BLaER1 (cell line): ENCODE measurements around the gene KLF16.

Experiments
- H3K27ac ChIP-seq: shearing (Covaris generic); formaldehyde crosslinking; 2 replicates; pipeline ENCODE4 v1.8.1; 2022
- H3K27me3 ChIP-seq: shearing (Covaris generic); formaldehyde crosslinking; 2 replicates; pipeline ENCODE4 v1.8.1; 2022
- H3K36me3 ChIP-seq: shearing (Covaris generic); formaldehyde crosslinking; 2 replicates; pipeline ENCODE4 v1.8.1; 2022
- H3K4me1 ChIP-seq: shearing (Covaris generic); formaldehyde crosslinking; 2 replicates; pipeline ENCODE4 v1.8.1; 2022
- H3K4me2 ChIP-seq: shearing (Covaris generic); formaldehyde crosslinking; 2 replicates; pipeline ENCODE4 v1.8.1; 2022
- H3K4me3 ChIP-seq: shearing (Covaris generic); formaldehyde crosslinking; 2 replicates; pipeline ENCODE4 v1.8.1; 2022
- H3K9ac ChIP-seq: shearing (Covaris generic); formaldehyde crosslinking; 2 replicates; pipeline ENCODE4 v1.8.1; 2022
- H3K9me3 ChIP-seq: shearing (Covaris generic); formaldehyde crosslinking; 2 replicates; pipeline ENCODE4 v1.8.1; 2022
- H4K20me1 ChIP-seq: shearing (Covaris generic); formaldehyde crosslinking; 2 replicates; pipeline ENCODE4 v1.8.1; 2022
- Cebpa-rat ChIP-seq: shearing (Covaris generic); IDR thresholded peaks from 2 replicates; pipeline ENCODE4 v1.8.1; 2022

KLF16 gene

DNA sequence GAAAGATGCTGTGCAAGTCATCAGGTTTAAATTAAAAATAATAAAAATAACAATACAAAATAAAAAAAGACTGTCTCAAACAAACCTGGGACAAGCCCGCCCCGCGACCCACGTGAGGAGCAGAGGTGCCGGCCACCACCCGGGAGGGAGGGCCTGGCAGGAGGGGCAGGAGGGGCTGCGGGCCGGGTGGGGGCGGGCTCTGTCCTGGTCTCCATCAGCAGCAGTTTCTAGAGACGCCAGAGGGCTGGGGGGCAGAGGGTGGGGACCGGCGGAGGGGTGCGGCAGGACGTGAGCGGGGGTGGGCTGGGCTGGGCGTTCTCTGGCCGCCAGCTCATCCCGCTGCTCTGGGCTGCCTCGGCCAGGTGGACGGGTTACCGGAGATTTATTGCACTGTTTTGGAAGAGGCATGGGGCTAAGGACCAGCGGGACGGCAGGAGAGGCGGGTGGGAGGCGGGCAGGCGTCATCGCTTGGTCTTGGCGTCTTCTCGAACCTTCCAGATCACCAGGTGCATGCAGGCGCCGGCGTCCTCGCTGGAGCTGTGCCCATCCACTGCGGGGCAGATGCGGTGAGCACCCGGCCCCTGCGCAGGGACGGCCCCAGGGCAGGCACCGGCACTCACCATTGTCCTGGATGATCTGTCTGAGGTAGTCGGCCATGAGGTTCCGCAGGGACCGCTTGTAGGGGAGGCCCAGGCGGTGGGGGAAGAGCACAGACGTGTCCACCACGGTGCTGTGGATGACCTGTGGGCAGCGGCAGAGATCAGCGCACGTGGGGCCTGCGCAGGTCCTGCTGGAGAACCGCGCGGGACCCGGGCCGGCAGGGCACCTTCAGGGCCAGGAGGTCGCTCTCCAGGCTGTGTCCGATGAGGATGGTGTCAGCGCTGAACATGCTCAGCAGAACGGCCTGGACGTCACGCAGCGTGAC is 47.5 kb downstream of the KLF16 start:
- TF ChIP-seq Cebpa-rat, result no peak
- Histone ChIP-seq H3K9ac (no peak overlapping the region), H3K4me3 (no peak overlapping the region), H3K27me3 (no peaks in the 10 kb centered on the region), H4K20me1 (peaks cover 70% of the 10 kb centered on the region), H3K36me3 (peaks cover 65% of the 10 kb centered on the region), H3K4me1 (peaks cover 39% of the 10 kb centered on the region), H3K9me3 (no peaks in the 10 kb centered on the region), H3K27ac (no peak overlapping the region), H3K4me2 (no peak overlapping the region)

GRCh38 chr19:1814833-1815604 is 48.4 kb downstream of the KLF16 start:
- H3K36me3 ChIP-seq, result peaks cover 57% of the 10 kb centered on the region

DNA sequence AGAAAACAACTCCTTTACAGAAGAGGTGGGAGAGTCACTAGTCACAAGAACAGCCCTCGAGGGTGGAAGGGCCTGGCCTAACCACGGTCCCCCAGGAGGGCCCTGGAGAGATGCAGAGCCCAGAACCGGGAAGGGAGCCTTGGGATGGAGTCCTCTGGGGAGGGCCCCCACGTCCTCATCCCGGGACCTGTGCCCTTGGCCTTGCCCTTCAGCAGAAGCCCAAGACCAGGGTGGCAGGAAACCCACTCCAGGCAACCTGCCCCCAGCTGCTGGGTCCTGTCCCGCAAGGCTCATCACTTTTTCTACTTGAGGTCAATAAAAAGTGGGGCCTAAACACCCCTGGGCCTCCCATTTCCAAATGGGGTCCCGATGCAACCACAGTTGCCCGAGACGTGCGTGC is 49.0 kb downstream of the KLF16 start:
- no peak overlapping the region for H3K4me3 ChIP-seq
- 0 out of 2 replicates have a peak overlapping the region, but pooled peaks have one; percentile 3 for H3K9ac ChIP-seq
- peak overlapping the region; percentile 79 for H3K4me2 ChIP-seq
- H3K9me3 ChIP-seq, result no peaks in the 10 kb centered on the region
- peaks cover 55% of the 10 kb centered on the region for H4K20me1 ChIP-seq
- no peaks in the 10 kb centered on the region for H3K27me3 ChIP-seq
- H3K4me1 ChIP-seq, result peaks cover 53% of the 10 kb centered on the region
- H3K36me3 ChIP-seq, result peaks cover 50% of the 10 kb centered on the region
- no peak for TF ChIP-seq Cebpa-rat
- peak overlapping the region; percentile 24; the same call in 1 of the 2 replicates for H3K27ac ChIP-seq

More at GRCh38 chr19:1814833-1815604, 48.4 kb downstream of the KLF16 start:
- H3K27ac ChIP-seq, result no peak overlapping the region
- H3K27me3 ChIP-seq, result no peaks in the 10 kb centered on the region
- H3K4me1 ChIP-seq, result peaks cover 47% of the 10 kb centered on the region
- H3K4me3 ChIP-seq, result no peak overlapping the region
- no peaks in the 10 kb centered on the region for H3K9me3 ChIP-seq
- 0 out of 2 replicates have a peak overlapping the region, but pooled peaks have one; percentile 3 for H3K9ac ChIP-seq
- H4K20me1 ChIP-seq, result peaks cover 61% of the 10 kb centered on the region
- TF ChIP-seq Cebpa-rat, result no peak
- H3K4me2 ChIP-seq, result peak overlapping the region; percentile 79

- TF ChIP-seq Cebpa-rat, result no peak
- H4K20me1 ChIP-seq, result peaks cover 49% of the 10 kb centered on the region
- H3K4me2 ChIP-seq, result peak overlapping the region; percentile 79
- H3K27ac ChIP-seq, result peak overlapping the region; percentile 36
- no peaks in the 10 kb centered on the region for H3K9me3 ChIP-seq
- peaks cover 58% of the 10 kb centered on the region for H3K4me1 ChIP-seq
- peak overlapping the region; percentile 60 for H3K9ac ChIP-seq
- peaks cover 43% of the 10 kb centered on the region for H3K36me3 ChIP-seq
- H3K4me3 ChIP-seq, result peak overlapping the region; percentile 67
- no peaks in the 10 kb centered on the region for H3K27me3 ChIP-seq
These were observed 49.9 kb downstream of the KLF16 start for GRCh38 chr19:1813192-1814182.

DNA sequence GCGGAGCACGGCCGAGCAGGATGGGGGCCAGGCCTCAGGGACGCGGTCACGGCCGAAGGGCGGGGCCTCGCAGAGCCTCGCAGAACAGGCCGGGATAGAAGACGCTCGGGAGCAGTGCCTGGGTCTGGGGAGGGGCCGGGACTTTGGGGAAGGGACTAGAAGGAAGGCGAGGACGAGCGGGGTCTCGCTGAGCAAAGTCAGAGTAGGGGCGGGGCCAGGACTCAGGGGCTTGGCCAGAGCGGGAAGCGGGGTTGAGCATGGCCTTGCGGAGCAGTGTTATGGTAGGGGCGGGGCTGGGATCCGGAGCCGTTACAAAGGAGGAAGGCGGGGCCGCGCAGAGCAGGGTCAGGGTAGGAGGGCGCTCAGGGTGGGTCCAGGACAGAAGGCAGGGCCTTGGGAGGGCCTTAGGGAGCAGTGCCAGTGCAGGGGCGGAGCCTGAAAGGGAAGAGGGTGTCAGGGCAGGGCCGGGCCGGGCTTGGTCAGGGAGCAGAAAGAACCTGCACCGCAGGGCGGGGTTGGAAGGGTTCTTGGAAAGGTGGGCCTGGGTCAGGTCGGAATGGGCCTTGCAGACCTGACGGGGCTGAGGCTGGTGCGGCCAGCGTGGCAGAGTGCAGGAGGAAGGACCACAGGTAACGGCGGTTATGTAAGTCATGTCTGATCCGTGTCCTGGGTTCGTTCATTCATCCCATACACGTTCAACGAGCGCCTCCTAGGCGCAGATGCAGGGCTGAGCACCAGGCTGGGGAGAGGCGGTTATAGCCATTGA is 50.8 kb downstream of the KLF16 start:
- peaks cover 40% of the 10 kb centered on the region for H4K20me1 ChIP-seq
- H3K4me2 ChIP-seq, result peak overlapping the region; percentile 79
- peaks cover 58% of the 10 kb centered on the region for H3K4me1 ChIP-seq
- TF ChIP-seq Cebpa-rat, result no peak
- H3K9me3 ChIP-seq, result no peaks in the 10 kb centered on the region
- H3K27ac ChIP-seq, result peak overlapping the region; percentile 36
- no peaks in the 10 kb centered on the region for H3K27me3 ChIP-seq
- H3K4me3 ChIP-seq, result peak overlapping the region; percentile 67
- H3K36me3 ChIP-seq, result peaks cover 42% of the 10 kb centered on the region
- H3K9ac ChIP-seq, result peak overlapping the region; percentile 60

DNA sequence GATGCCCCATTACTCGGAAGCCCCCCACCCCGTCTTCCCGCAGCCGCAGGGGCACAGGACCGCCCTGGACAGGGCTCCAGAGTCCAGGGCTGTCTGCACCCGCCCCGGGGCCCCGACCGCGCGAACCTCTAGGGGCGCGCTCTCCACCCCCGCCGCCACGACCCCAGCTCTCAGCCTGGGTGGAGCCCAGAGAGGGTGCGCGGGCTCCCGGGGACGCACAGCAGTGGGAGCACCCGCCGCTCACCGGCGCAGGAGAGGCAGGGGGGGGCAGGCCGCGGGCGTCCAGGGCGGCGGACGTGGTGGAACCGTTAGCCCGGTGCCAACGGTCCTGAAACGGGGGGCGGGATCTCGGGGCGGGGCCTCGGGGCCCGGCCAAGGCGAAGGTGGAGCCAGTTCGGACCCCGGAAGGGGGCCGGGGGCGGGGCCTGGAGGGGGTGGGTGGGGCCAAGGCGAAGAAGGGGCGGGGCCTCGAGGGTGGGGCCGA is 51.4 kb downstream of the KLF16 start, which contains the start of gene ATP8B3:
TSS of gene ATP8B3 (minus strand) at position 335 of the 484 bp plus-strand sequence. CDS start 540 bp downstream, outside the sequence.
- Histone ChIP-seq H3K4me3 (peak within 1 kb of the TSS; percentile 67), H3K27me3 (no peaks in the 10 kb centered on the region), H3K9ac (peak within 1 kb of the TSS; percentile 76), H3K4me2 (peak within 1 kb of the TSS; percentile 91), H4K20me1 (peaks cover 34% of the 10 kb centered on the region), H3K9me3 (no peaks in the 10 kb centered on the region), H3K36me3 (peaks cover 40% of the 10 kb centered on the region), H3K4me1 (peaks cover 58% of the 10 kb centered on the region), H3K27ac (peak within 1 kb of the TSS; percentile 73)
- TF ChIP-seq Cebpa-rat, result no peak

DNA sequence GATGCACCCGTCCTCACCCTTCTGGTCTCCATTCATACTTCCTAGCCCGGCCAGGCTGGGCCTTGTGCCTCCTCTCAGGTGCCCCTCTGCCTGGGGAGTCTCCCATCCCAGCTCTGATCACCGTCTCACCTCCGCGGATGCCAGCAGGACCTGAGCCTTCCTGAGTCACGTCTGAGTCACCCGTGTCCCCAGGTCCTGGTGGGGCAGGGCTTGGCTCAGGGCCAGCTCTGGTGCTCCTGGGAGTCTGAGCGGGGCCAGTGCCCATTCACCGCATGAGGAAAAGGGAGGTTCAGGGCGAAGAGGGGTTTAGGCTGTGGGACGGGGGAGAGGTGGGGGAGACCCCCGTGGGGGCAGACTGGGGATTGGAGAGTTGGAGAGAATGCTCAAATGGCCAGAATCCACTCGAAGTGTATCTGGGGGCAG is 51.9 kb downstream of the KLF16 start:
- peak overlapping the region; percentile 76 for H3K9ac ChIP-seq
- peak overlapping the region; percentile 91 for H3K4me2 ChIP-seq
- H3K4me3 ChIP-seq, result peak overlapping the region; percentile 67
- peaks cover 58% of the 10 kb centered on the region for H3K4me1 ChIP-seq
- H3K27me3 ChIP-seq, result no peaks in the 10 kb centered on the region
- H4K20me1 ChIP-seq, result peaks cover 31% of the 10 kb centered on the region
- no peaks in the 10 kb centered on the region for H3K9me3 ChIP-seq
- H3K27ac ChIP-seq, result peak overlapping the region; percentile 73
- no peak for TF ChIP-seq Cebpa-rat
- H3K36me3 ChIP-seq, result peaks cover 38% of the 10 kb centered on the region
